Type B pancreatic cell (in vitro differentiated cells): Measurements from ENCODE around the gene FAIM2. TPM values are rescaled to one million over a fixed set of nuclear protein-coding genes. Genes with fewer than 3 reads are reported as not detected.

ENCODE experiments used
- DNase-seq: peaks from one replicate; pipeline ENCODE4 v3.0.0; 2021; ENCODE audit warnings: mixed read lengths; ENCODE audit not compliant: unreplicated experiment; ENCODE audit errors: extremely low spot score
- H3K27ac Mint-ChIP-seq: 2 replicates; pipeline ENCODE4 v1.8.0; 2021; ENCODE audit warnings: mild to moderate bottlenecking, mixed read lengths
- H3K27me3 Mint-ChIP-seq: 2 replicates; pipeline ENCODE4 v1.8.0; 2021; ENCODE audit warnings: mixed read lengths
- H3K36me3 Mint-ChIP-seq: 2 replicates; pipeline ENCODE4 v1.8.0; 2021; ENCODE audit warnings: mixed read lengths
- H3K4me1 Mint-ChIP-seq: one replicate; pipeline ENCODE4 v1.8.0; 2021; ENCODE audit warnings: mixed read lengths; ENCODE audit not compliant: unreplicated experiment
- H3K4me3 Mint-ChIP-seq: 2 replicates; pipeline ENCODE4 v1.8.0; 2021; ENCODE audit warnings: mild to moderate bottlenecking, mixed read lengths
- H3K9me3 Mint-ChIP-seq: 2 replicates; pipeline ENCODE4 v1.8.0; 2021; ENCODE audit warnings: mixed read lengths
- total RNA-seq: library from RNA; stranded (reverse); gene quantifications from 2 replicates; pipeline ENCODE4 v1.2.1, GENCODE V29; 2021; ENCODE audit warnings: low replicate concordance
- TF ChIP-seq, protein P1 (sequence below): fragments of 200-600 bp; sonication (generic); conservative IDR thresholded peaks from 2 replicates; pipeline ENCODE4 v1.5.0; 2021; ENCODE audit warnings: antibody characterized with exemption, mild to moderate bottlenecking

Gene FAIM2
- total RNA-seq, 1 donor from 2014 or later: 1.7 TPM

DNA sequence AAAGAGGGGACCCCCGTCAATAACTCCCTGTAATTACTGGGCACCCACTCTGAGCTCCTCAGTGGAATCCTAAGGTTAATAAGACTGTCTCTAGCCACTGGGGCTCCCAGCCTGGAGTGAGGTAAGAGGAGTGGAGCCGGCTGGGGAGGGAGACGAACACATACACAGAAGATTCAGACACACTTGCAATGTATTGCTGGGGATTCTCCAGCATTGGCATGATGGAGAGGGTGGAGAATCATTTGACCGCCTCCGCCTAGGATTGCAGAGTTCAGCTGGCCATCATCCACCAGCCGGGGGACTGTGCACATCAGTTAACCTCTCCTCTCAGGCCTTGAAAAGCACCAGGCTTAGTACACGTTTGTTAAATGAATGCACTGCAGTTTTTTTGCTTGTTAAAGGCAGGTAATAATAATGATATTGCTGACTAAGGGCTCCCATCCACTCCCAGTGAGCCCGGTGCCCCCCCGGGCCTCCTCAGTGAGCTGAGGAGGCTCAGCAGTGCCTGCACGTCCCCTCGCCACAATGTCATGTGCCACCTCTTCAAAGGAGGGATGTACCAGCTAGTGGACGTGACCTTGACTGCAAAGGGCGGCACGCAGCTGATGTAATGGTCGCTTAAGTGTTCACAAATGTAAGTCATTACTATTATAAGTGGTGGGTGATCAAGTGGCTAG is 20.3 kb upstream of the FAIM2 start:
- no peaks in the 10 kb centered on the region for H3K9me3 Mint-ChIP-seq
- TF ChIP-seq, protein P1, sequence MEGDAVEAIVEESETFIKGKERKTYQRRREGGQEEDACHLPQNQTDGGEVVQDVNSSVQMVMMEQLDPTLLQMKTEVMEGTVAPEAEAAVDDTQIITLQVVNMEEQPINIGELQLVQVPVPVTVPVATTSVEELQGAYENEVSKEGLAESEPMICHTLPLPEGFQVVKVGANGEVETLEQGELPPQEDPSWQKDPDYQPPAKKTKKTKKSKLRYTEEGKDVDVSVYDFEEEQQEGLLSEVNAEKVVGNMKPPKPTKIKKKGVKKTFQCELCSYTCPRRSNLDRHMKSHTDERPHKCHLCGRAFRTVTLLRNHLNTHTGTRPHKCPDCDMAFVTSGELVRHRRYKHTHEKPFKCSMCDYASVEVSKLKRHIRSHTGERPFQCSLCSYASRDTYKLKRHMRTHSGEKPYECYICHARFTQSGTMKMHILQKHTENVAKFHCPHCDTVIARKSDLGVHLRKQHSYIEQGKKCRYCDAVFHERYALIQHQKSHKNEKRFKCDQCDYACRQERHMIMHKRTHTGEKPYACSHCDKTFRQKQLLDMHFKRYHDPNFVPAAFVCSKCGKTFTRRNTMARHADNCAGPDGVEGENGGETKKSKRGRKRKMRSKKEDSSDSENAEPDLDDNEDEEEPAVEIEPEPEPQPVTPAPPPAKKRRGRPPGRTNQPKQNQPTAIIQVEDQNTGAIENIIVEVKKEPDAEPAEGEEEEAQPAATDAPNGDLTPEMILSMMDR: no peak
- peaks cover 3% of the 10 kb centered on the region for H3K27me3 Mint-ChIP-seq
- no peak for DNase-seq
- peaks cover 4% of the 10 kb centered on the region for H3K4me1 Mint-ChIP-seq
- no peaks in the 10 kb centered on the region for H3K36me3 Mint-ChIP-seq
- H3K4me3 Mint-ChIP-seq: no peak overlapping the region
- no peak overlapping the region for H3K27ac Mint-ChIP-seq

DNA sequence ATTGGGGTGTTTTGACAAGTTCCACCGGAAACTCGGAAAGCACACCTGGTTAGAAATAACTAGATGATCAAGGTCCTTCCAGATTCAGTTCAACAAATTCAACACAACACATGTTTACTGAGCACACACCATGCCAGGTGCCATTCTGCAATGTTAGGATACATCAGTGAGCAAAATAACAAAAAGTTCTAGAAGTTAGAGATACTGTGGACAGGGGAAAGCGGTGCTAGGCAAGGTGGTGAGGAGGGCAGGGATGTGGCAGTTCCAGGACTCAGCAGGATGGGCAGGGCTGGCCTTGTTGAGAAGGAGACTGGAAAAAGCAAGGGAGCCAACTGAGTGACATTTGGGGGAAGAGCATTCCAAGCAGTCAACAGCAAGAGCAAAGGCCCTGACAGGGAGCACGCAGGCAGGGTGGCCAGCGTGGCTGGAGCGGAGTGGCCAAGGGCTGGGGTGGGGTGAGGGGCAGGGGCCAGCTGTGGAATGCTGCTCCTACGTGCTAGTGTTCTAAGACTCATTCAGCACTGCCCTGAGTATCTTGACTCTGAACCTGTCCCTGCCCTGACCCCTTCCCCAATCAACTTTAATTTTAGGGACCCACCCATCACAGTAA is 19.4 kb upstream of the FAIM2 start:
- DNase-seq: no peak
- no peak overlapping the region for H3K27ac Mint-ChIP-seq
- peaks cover 4% of the 10 kb centered on the region for H3K4me1 Mint-ChIP-seq
- H3K36me3 Mint-ChIP-seq: no peaks in the 10 kb centered on the region
- TF ChIP-seq, protein P1: no peak
- no peaks in the 10 kb centered on the region for H3K9me3 Mint-ChIP-seq
- no peak overlapping the region for H3K4me3 Mint-ChIP-seq
- peaks cover 3% of the 10 kb centered on the region for H3K27me3 Mint-ChIP-seq

DNA sequence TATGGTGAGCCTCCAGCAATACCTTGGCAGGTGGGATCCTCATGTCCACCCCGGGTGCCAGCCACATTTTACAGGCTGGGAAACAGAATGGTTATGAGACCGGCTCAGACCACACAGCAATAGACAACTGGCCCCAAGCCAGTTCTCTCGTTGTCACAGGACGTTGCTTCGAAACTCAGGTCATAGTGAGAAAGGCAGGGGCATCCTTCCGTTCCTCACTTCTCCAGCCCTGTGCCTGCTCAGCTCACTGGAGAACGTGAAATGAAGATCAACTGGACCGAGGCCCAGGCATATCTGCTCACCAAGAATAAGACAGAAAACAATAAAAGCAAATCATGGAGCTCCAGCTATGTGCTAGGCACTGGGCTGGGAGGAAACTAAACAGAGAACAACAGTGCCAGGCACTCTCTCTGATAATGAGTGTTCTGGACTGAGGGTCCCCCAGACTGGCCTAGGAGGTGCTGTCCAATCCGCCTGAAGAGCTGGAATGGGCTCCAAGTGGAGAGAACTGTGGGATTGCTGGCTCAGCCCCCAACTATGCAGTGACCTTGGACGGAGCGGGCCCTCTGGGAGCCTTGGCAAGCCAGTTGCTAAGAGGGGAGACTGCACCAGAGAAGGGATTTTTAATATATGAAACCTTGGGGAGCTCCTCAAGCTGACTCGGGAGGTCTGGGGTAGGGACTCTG is 18.8 kb upstream of the FAIM2 start:
- no peaks in the 10 kb centered on the region for H3K36me3 Mint-ChIP-seq
- no peaks in the 10 kb centered on the region for H3K9me3 Mint-ChIP-seq
- DNase-seq: no peak
- TF ChIP-seq, protein P1: no peak
- H3K27me3 Mint-ChIP-seq: no peaks in the 10 kb centered on the region
- peaks cover 4% of the 10 kb centered on the region for H3K4me1 Mint-ChIP-seq
- H3K4me3 Mint-ChIP-seq: no peak overlapping the region
- H3K27ac Mint-ChIP-seq: no peak overlapping the region

DNA sequence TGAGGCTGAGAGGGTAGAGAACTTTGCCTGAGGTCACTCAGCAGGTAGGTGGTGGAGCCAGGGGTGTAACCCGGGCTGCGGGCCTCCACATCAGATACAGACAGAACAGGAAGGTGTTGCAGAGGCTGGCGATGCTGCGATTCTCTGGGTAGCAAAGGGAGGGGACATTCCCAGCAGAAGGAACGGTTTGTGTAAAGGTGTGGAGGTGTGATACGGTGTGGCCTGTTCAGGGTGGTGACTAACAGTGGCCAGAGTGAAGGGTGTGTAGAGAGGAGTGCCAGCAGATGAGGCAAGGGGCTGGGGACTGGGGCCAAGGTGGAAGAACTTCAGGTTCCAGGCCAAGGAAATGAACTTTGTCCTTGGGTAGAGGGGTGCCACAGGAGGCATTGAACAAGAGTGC is 18.2 kb upstream of the FAIM2 start:
- H3K36me3 Mint-ChIP-seq: no peaks in the 10 kb centered on the region
- DNase-seq: no peak

DNA sequence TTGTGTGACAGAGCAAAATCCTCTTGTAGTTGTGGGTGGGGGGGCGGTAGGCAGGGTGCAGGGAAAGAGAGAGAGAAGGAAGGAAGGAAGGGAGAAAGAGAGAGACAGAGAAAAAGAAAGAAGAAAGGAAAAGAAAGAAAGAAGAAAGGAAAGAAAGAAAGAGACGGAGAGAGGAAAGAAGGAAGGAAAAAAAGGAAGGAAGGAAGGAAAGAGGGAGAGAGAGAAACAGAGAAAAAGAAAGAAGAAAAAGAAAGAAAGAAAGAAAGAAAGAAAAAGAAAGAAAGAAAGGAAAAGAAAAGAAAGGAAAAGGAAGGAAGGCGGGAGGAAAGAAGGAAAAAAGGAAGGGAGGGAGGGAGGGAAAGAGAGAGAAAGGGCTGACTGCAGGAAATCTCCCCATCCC is 17.6 kb upstream of the FAIM2 start:
- no peak overlapping the region for H3K4me3 Mint-ChIP-seq
- no peaks in the 10 kb centered on the region for H3K9me3 Mint-ChIP-seq
- H3K36me3 Mint-ChIP-seq: no peaks in the 10 kb centered on the region
- TF ChIP-seq, protein P1: no peak
- H3K4me1 Mint-ChIP-seq: peaks cover 8% of the 10 kb centered on the region
- H3K27me3 Mint-ChIP-seq: no peaks in the 10 kb centered on the region
- no peak for DNase-seq
- H3K27ac Mint-ChIP-seq: no peak overlapping the region

More for the DNA sequence above, 18.2 kb upstream of the FAIM2 start:
- H3K4me3 Mint-ChIP-seq: no peak overlapping the region
- TF ChIP-seq, protein P1: no peak
- H3K27ac Mint-ChIP-seq: no peak overlapping the region
- no peaks in the 10 kb centered on the region for H3K27me3 Mint-ChIP-seq
- H3K9me3 Mint-ChIP-seq: no peaks in the 10 kb centered on the region
- H3K4me1 Mint-ChIP-seq: peaks cover 6% of the 10 kb centered on the region
